ENCODE data around the gene KRTAP24-1.

Gene KRTAP24-1

GRCh38 chr21:30233228-30234020, 49.3 kb downstream of the KRTAP24-1 start:
- no peak for DNase-seq

- DNase-seq: no peak
Observed at GRCh38 chr21:30232011-30232410, 50.7 kb downstream of the KRTAP24-1 start.

Measured in NCI-H748 treated with DMSO at 0.1 percent for 48 hours (cell line).